Inflammatory macrophage (primary cell): Measurements from ENCODE around the gene SLC22A1.
"Not testable (repeated sequence)": the region's sequence is repeated elsewhere in the genome, so short reads cannot be mapped to it uniquely, and the experiment has no call there.

Experiments used
- DNase-seq, 2 donors: peaks; one replicate each; pipeline ENCODE4 v3.0.0-alpha.2; 2020 to 2022

Gene SLC22A1

DNA sequence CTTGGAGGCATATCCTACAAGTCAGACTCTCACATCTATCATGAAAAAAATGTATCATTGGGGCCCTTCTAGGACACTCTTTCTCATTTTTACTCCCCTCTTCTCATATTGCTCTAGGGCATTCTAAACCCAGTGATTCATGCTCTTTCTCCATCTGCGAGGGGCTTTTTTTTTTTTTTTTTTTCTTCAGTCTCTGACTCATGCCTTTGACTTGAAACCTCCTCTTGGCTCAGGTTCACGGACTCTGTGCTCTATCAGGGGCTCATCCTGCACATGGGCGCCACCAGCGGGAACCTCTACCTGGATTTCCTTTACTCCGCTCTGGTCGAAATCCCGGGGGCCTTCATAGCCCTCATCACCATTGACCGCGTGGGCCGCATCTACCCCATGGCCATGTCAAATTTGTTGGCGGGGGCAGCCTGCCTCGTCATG, 17.8 kb downstream of the SLC22A1 start:
- DNase-seq, result no peak

DNA sequence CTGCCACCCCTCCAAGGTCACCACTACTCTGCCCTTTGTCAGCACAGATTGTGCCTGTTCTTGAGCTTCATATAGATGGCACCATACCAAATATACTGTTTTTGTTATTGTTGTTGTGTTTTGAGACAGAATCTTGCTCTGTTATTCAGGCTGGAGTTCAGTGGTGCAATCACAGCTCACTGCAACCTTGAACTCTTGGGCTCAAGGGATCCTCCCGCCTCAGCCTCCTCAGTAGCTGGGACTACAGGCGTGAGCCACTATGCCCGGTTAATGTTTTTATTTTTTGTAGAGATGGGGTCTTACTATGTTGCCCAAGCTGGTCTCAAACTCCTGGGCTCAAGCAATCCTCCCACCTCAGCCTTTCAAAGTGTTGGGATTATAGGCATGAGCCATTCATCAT, 18.9 kb downstream of the SLC22A1 start:
- DNase-seq, result not testable (repeated sequence)

DNA sequence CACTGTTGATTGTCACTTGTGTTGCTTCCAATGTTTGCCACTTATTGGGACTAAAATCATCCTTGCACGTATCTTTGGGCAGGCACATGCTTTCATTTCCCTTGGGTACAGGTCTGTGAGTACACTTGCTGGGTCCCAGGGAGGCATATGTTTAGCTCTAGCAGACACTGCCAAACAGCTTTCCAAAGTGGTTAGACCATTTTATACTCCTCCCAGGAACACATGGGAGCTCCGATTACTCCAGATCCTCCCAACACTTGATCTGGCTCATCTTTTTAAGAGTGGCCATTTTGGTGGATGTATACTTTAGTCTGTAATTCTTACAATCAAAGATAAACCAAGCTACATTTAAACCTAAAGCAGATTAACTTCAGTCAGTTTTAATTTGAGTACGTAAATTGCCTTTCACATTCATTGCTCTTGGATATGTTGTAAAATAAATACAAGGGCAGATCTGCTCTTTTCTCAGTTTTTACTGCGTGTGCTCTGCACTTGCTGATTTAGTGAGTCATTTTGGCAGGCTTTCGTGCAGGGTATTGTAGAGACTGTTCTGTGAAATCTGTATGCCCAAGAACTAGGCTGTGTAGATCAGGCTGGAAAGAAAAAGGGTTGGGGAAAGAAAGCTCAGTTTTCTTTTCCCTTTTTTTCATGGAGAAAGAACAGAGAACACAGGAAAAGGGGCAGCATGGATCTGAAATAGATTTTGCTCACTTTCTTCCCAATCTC, 19.5 kb downstream of the SLC22A1 start:
- DNase-seq, result no peak

DNA sequence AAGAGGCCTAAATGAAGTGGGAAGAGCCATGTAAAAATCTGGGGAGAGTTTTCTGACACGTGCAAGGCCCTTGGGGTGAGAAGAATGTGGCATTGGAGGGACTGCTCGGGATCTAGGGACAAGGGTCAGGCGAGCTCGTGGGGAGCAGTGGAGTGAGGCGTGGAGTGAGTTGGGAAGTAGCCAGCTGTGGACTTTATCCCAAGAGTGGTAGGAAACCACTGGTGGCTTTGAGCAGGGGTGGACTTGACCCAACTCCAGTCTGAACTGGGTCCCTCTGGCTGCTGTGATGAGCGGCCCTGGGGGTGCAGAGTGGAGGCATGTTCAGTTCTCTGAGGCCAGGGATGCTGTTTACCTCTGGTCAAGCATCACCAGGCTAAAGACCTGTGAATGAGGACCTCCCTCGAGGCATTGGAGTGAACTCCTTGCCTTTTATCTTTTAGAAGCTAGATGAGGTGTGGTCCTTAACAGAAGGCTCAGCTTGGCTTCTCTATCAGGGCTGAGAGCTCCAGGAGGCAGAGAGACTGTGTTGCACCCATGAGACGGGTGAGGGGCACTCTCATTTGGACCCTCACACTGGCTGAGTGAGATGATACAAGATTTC, 20.6 kb downstream of the SLC22A1 start:
- no peak for DNase-seq

DNA sequence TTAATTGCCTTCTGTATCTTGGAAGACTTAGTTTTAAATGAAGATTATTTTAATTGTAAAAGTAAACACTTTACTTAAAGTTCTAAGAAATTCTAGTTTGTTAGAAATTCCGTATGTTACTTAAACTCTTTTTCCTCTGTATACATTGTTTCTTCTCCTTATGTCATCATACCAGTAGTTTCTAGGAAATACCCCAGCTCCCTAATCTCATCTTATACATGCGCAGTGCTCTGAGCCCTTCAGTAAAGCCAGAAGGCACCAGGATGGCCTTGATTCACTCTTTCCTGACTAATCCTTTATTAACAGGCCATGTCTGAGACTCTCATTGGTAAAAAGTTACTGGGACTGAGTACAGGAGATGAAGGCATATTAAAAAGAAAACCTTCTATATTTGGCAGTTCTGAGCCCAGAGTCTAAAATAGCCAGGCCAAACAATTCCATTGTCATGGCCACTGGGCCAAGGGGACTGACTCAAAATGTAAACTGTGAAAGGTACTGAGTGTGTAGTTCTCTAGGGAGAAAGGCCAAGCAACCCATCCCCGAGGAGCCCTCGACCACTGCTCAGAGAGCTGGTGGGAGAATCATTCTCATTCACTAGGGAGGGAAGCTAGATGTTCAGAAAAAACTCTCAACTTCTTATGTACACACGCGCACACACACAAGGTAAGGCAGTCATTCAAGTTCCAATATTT, 25.0 kb downstream of the SLC22A1 start:
- no peak for DNase-seq

DNA sequence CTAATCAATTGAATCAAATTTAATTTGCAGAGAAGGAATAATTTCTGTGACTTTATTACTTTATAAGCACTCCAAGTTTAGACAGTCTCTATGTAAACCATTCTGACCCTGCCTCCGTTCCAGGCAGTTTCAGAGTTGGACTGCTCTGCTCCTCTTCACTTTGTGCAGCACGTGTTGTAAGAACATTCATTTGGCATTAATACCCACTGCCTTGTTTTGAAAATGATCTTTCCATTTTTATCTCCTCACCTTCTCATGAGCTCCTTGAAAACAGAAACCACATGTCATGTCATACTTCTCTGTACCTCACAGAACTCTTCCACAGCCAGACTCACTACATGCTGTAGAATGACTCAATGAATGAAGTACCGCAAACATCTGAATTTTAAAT, 25.5 kb downstream of the SLC22A1 start:
- DNase-seq, result no peak

DNA sequence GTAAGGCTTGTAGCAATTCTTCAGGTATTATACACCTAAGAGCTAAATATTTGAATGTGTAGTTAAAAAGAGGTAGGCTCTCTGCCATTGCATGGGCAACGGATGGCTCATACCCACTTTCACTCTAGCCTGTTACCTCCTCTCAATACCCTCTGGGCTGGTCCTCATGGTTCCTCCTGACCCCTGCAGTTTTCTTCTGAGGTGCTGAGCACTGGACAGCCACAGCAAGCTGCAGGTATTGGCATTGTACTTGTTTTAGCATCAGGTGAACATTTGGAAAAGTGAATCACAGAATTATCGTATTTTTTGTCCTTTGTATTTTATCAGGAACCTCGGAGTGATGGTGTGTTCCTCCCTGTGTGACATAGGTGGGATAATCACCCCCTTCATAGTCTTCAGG, 32.9 kb downstream of the SLC22A1 start:
- DNase-seq, result no peak

DNA sequence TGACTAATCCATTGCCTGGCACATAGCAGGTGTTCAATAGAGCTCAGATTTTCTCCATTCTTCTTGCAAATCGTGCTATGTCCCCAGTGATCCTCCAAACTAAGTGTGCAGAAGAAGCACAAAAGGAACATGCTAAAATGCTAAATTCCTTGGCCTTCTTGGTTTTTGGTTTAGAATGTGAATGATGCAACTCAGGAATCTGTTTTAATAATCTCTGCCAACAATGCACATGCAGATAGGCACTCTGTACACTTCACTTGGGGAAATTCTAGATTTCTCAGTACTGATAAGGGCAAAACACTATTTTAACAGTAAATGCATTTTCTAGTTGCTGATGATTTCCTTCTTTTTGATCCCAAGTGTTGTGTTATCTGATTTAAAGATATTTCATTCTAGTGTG, 35.2 kb downstream of the SLC22A1 start:
- no peak for DNase-seq

DNA sequence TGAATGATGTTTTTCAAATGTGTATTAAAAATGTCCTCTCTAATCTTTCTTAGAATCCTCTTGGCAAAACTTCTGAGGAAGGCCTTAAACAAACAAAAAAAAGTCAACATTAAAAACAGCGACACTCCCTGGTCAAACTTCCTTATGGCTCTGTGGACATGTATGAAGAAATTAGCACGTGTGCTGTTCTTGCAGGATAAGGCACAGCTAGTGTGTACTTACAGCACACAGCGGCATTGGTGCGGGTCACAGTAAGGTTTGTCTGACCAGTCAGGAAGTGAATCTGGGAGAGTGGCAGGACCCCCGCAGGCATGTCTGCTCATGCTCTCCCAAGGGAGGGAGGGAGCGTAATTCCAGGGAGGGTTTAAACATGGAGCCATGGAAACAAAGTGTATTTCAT, 38.8 kb downstream of the SLC22A1 start:
- no peak for DNase-seq

DNA sequence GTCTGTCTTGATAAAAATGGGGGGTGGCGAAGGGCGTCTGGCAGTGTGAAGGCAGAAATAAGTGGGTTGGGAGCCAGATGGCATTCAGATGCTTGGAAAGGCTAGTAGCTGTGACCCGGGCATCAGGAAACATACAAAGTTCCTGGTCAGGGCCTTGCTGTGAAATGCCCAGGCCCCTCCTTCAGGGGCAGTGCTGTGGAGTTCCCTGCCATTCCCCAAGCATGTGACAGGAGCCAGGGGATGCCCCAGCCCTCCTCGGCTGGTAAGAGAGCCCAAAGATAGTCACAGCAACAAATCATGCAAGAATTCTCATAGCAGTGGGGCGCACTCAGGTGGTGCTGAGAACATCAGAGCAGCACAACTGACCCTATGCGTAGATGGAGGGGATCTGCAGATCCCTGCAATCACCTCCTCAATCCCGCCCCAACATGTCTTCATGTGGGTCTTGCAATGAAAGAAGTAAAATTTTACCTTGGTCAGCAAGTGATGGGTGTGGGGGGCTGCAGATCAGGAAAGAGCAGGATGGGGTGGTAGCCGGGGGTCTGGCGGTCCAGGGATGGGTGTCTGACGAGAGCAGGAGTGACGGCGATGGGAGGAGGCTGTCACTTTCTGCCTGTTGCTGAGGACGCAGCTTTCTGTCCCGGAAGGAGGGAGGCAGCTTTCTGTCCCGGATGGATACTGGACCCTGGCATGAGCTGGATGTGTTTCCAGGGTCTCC, 39.5 kb downstream of the SLC22A1 start:
- DNase-seq, result no peak

DNA sequence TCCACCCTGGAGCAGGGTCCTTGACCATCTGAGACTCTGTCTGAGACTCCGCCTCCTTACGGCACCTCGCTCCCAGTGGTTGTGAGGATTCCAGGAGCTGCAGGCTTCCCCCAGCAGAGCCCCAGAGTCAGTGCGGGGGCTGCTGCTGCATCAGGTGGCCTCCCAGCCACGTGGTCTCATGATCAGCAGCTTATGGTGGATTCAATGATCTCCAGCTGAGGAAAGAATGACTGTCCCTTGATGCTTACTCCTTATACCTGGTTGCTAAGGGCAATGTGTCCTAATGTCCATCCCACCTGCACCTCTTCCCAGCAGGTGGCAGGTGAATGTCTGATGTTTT, 40.0 kb downstream of the SLC22A1 start:
- no peak for DNase-seq

DNA sequence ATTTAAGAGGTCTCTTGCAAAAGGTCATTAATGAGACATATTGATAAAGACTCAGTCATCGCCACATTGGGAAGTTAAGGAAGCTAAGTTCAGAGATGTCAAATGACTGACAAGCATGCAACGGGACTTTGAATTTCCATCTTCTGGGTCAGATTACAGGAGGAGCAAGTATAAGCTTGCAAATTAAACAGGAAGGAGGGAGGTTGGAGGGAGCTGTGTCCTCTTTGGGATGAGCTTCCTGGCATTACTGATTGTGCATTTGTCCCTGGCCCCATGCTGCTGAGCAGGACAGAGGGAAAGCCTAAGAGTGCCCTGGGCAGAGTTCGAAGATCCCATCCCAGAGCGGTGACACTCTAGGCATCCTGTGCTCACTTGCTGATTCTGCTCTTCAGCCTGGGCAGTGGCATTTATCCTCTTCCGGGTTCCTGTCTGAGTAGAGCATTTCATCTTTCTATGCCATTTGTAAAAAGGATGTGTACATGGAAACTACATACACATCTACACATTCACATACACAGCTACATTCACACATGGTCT, 40.5 kb downstream of the SLC22A1 start:
- DNase-seq, result no peak

DNA sequence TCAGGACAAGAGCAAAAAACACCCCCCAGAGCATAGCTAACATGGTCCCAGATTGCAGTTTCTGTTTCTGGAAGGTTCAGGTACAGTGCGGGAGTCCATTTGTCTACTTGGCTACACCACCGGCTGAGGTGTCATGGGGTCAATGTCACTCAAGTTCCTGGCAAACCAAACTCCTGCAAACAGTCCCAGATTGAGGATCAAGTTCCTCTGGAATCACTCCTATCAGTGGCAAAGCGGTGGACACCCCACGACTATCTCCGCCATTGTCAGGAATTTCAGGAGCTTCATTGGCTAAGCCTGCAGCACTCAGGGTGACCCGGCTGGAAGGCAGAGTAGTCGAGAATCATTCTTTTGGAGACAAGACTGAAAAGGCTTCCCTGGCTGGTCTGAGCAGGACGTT, 41.8 kb downstream of the SLC22A1 start:
- no peak for DNase-seq

DNA sequence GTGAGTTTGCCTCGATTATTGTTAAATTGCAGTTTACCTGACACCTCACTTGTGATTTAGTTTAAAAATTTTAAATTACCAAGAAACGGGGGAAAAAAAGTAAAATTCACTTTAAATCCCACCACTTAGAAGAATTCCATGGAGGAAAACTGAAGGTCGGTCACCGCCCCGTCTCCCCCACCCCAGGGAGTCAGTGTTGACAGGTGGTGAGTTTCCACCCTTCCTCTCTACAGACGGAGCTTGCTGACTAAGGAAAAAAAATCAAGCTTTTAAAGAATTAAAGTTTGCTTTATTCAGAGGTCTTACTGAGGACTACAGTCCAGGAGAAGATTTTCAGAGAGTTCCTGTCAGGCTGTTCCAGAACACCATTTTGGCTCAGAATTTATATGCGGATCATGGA, 42.3 kb downstream of the SLC22A1 start:
- no peak for DNase-seq

DNA sequence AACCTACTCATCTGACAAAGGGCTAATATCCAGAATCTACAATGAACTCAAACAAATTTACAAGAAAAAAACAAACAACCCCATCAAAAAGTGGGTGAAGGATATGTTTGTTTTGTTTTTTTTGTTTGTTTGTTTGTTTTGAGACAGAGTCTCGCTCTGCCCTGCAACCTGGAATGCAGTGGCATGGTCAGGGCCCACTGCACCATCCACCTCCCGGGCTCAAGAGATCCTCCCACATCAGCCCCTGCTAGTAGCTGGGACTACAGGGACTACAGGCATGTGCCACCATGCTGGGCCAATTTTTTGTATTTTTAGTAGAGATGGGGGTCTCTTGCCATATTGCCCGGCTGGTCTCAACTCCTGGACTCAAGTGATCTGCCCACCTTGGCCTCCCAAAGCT, 44.3 kb downstream of the SLC22A1 start:
- DNase-seq, result not testable (repeated sequence)

DNA sequence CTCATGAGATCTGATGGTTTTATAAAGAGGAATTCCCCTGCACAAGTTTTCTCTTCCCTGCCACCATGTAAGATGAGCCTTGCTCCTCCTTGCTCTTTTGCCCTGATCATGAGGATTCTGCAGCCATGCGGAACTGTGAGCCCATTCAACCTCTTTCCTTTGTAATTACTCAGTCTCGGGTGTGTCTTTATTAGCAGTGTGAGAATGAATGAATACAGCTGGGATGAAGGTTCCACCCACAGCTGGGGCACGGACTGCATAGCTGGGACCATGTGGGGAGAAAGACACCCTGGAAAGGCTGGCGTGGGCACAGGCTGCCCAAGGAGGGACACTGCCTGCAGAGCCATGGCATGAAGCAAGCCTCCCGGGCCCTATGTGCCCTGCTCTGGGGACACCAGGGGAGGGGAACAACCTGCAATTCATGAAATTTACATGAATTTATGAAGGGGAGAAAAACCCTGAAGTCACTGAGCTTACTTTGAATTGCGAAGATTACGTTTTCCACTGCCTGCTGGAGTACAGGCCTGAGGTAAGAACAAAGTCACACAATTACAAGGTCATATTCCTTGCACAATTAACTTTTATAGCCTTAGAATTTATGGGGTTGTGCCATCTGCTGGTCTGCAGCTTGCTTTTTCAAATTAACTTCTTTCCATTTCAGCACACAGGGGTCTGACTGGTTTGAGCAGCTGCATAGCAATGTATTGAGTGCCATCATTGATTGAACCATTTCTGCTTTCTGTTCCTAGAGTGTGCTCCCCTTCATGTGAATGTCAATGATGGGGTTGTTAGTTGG, 46.2 kb downstream of the SLC22A1 start:
- no peak for DNase-seq

DNA sequence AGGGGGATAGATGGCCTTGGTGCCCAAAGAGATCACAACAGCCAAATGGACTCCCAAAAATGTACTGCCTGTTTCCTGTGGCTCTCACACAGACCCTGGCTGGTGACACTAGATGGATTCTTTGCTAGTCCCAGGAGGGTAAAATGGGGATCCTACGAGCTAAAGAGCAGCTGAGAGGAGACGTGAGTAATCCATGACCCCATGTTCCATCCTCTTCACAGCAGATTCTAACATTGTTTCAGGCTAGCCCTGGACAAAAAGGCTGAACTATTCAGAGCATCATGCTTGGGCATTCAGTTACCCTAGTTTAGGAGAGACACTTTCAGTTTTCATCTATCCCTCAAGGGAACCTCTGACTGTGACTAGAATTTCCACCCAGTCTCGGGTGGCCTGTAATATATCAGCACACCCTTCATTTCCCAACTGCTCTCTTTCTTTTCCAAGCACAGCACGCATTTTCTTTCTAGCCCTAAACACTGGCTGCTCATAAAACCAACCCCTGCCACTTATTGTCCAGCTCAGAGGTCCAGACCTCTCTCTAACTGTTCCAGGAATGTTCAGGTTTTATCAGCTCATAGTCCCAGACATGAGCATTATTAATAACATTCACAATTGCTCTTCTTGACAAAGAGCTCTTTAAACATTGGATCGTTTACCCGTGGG, 48.5 kb downstream of the SLC22A1 start:
- no peak for DNase-seq

DNA sequence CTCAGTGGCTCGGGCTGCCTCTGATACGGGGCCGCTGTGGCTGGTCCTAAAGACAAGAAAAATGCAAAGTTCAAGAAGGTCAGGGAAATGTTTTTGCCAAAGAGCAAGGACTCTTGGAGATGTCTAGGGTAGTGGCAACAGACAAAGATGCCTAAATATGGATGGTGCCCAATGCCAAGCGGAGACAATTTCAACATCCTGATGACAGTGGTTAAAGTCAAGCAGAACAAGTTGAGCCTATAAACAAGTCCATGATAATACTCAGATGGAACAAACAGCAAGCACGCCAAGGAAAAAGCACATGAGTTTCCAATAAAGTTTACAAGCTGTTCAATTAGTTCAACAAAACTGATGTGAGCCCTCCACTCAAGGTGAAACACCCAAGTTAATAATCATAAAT, 51.1 kb downstream of the SLC22A1 start:
- DNase-seq, result no peak

DNA sequence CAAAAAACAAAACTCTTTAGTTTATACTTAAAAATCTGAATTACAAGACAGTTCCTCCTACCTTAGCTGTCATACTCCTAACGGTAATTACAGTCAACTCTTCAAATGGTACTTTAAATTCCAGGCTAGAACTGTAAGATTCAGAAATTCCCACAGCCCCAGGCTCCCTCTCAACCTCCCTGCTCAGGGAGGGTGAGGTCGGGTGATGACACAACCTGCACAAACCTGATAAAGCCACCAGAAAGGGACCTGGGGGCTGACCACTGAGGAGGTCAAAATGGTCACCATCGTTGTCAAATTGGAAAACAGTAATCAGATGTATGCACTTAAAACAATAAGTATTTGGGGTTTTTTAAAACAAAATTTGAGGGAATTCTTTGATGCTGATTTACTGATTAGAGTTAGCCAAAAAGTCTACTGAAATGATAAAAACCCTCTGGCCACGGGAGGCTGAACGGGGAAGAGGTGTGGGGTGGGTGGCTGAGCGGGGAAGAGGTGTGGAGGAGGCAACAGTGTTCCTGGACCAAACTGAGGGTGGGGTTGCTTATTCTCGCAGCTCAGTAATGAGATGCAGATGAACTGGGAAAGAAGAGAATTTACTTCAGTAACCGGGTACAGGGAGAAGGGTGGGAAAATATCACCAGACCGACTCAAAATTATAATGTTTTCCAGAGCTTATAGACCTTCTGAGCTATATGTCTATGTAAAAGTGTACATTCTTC, 52.4 kb downstream of the SLC22A1 start:
- no peak for DNase-seq

DNA sequence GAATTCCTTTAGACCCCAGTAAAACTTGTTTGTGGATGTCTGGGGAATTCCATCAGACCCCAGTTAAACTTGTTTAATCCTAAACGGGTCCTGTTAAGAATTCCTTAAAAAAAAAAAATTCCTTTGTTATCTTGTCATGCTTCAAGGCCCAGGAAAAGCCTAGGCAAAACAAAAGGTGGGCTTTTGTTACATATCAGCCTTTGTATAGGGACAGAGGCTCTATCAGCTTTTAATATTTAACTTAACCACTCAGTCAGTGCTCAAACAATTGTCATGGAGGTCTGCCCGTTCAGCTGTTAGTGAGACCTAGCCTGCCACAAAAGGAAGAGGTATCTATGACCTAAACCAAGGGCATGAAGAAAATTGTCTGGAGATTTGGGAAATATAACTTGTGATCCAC, 53.1 kb downstream of the SLC22A1 start:
- DNase-seq, result no peak

DNA sequence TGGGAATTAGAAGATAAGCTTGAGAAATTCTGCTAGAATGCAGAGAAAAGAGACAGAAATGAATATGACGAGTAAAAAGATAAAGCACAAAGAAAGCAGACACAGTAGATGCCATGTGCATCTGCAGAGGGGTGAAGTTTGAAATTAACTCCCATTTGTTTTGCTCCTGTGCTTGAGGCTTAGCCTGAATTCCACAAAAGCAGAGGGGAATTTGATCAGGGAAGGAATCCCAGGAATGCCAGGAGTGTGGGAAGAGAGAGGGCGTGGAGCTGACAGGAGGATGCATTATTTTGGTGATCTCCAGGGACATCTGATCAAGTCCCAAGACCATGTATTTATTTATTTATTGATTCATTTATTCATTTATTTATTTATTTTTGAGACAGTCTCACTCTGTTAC, 55.6 kb downstream of the SLC22A1 start:
- no peak for DNase-seq
